ENCODE results near the gene GPR137C.

- no peak for TF ChIP-seq CTCF (IDR thresholded peaks at IDR 0.05; ENCODE audit: insufficient read depth, low read depth, low read length)
- TF ChIP-seq EZH2 (IDR thresholded peaks at IDR 0.05; ENCODE audit: insufficient read depth, low read length), result no peak
Observed at GRCh38 chr14:52522581-52523345, 29.9 kb upstream of the GPR137C start.

Data from astrocyte (in vitro differentiated cells and primary cell).